Left lung (tissue), 10 donors: Measurements from ENCODE around the gene PLCB3. TPM values are rescaled to one million over a fixed set of nuclear protein-coding genes. Genes with fewer than 3 reads are reported as not detected.

Experiments used
- ATAC-seq: fragments of 200-7000 bp; cut with Tn5 transposase; one replicate; pipeline ENCODE4 v1.9.1; 2020; ENCODE audit warnings: moderate library complexity
- DNase-seq, 4 donors: peaks; one replicate each; pipeline ENCODE4 v3.0.0-alpha.2; 2013 to 2020
- H3K27ac ChIP-seq, 2 donors: fragments of 200-600 bp; sonication (generic) in 1 of 2; one replicate each; pipeline versions ENCODE4 v1.5.0 to v1.8.0; 2020 to 2021
- H3K27me3 ChIP-seq, 2 donors: fragments of 200-600 bp; sonication (generic) in 1 of 2; one replicate each; pipeline versions ENCODE4 v1.5.0 to v1.8.0; 2020 to 2021
- H3K36me3 ChIP-seq, 2 donors: fragments of 200-600 bp; sonication (generic) in 1 of 2; one replicate each; pipeline versions ENCODE4 v1.5.0 to v1.8.0; 2020 to 2021
- H3K4me1 ChIP-seq, 2 donors: fragments of 200-600 bp; one replicate each; pipeline ENCODE4 v1.8.0; 2021
- H3K4me3 ChIP-seq, 2 donors: fragments of 200-600 bp; sonication (generic) in 1 of 2; one replicate each; pipeline versions ENCODE4 v1.5.0 to v1.8.0; 2020 to 2021; ENCODE audit warnings: mild to moderate bottlenecking in 1 of 2
- H3K9me3 ChIP-seq, 2 donors: fragments of 200-600 bp; sonication (generic) in 1 of 2; one replicate each; pipeline versions ENCODE4 v1.5.0 to v1.8.0; 2020 to 2021
- intact Hi-C, 2 donors: fragments of 100-400 bp; cut with DNase I; formaldehyde crosslinking; loops; one replicate each; pipeline versions ENCODE4 v1.11.2 to v1.14.2; 2022
- polyA plus RNA-seq, 6 donors: library from polyadenylated mRNA; unstranded; fragments of 120-200 nt; gene quantifications; one replicate each; pipeline ENCODE4 v1.2.1, GENCODE V29; 2013; ENCODE audit not compliant: insufficient read length in 6 of 6
- total RNA-seq, 2 donors: library from RNA; stranded (reverse); fragmentation: NEBNext Ultra II Directional; extraction: Animal tissue kit (Norgen Biotek cat#: 25700); gene quantifications; one replicate each; pipeline ENCODE4 v1.2.1, GENCODE V29; 2021
- TF ChIP-seq, protein P1 (sequence below), 2 donors: fragments of 200-600 bp; sonication (generic) in 1 of 2; IDR thresholded peaks; one replicate each; pipeline versions ENCODE4 v1.5.0 to v1.8.0; 2021; ENCODE audit warnings: antibody characterized with exemption in 2 of 2
- donor health status: DM: no; HTN: yes; CAD: no.
- donor health status: DM: no; HTN: no; CAD: no.

Gene PLCB3
- total and polyA plus RNA-seq, 8 donors = 18.9 to 42.7 (median 21.9) TPM

DNA sequence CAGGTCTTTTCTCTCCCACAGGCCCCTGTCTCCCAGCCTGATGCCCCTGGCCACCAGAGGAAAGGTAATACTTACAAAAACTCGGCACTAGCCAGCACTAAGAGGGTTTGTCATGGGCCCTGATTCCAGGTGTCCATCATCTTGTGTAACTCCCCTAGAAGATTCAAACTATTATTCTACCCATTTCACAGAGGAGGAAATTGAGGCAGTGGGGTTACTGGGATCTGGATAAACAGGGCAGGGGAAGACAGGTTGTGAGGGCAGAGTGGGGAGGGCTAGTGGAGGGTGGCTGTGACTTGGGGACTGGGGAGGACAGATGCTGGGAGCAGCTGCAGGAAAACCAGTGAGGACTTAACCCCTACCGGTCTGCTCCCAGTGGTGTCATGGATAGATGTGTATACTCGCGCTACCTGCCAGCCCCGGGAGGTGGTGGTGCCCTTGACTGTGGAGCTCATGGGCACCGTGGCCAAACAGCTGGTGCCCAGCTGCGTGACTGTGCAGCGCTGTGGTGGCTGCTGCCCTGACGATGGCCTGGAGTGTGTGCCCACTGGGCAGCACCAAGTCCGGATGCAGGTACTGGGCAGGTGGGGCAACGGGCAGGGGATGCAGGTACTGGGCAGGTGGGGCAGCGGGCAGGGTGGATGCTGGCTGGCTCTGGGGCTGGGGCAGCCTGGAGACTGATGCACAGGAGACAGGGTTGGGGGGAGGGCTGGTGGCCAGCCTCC lies 15.7 kb upstream of the PLCB3 start:
- Histone ChIP-seq H3K9me3 (no peaks in the 10 kb centered on the region), H3K27me3 (peaks cover 0 to 4% of the 10 kb centered on the region in 2 donors), H3K36me3 (peaks cover 0 to 14% of the 10 kb centered on the region in 2 donors), H3K4me3 (peak overlapping the region; percentile 65 to 76), H3K4me1 (peaks cover 15 to 83% of the 10 kb centered on the region in 2 donors), H3K27ac (peak overlapping the region; percentile 59 to 64)
- ATAC-seq (no peak), DNase-seq (peak in 1 of 4 donors; percentile 73)
- TF ChIP-seq, protein P1, sequence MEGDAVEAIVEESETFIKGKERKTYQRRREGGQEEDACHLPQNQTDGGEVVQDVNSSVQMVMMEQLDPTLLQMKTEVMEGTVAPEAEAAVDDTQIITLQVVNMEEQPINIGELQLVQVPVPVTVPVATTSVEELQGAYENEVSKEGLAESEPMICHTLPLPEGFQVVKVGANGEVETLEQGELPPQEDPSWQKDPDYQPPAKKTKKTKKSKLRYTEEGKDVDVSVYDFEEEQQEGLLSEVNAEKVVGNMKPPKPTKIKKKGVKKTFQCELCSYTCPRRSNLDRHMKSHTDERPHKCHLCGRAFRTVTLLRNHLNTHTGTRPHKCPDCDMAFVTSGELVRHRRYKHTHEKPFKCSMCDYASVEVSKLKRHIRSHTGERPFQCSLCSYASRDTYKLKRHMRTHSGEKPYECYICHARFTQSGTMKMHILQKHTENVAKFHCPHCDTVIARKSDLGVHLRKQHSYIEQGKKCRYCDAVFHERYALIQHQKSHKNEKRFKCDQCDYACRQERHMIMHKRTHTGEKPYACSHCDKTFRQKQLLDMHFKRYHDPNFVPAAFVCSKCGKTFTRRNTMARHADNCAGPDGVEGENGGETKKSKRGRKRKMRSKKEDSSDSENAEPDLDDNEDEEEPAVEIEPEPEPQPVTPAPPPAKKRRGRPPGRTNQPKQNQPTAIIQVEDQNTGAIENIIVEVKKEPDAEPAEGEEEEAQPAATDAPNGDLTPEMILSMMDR (IDR thresholded peaks at IDR 0.05) = no peak
- intact Hi-C loops = no loop called here

DNA sequence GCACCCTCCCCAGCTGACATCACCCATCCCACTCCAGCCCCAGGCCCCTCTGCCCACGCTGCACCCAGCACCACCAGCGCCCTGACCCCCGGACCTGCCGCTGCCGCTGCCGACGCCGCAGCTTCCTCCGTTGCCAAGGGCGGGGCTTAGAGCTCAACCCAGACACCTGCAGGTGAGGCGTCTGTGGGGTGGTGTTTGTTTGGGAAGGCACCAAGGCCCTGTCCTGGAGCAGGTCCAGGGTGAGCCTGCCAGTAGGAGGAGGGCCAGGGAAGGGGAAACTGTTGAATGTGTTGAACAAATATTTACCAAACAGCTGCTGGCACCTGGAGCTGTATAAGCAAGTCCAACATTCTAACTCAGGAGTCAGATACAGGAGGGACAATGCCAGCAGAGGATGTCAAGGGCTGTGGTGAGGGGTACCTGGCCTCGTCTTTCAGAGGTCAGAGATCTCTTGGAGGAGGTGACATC lies 13.8 kb upstream of the PLCB3 start:
- Histone ChIP-seq H3K9me3 (no peaks in the 10 kb centered on the region), H3K36me3 (peaks cover 0 to 14% of the 10 kb centered on the region in 2 donors), H3K4me3 (no peak overlapping the region), H3K27me3 (peaks cover 0 to 4% of the 10 kb centered on the region in 2 donors), H3K27ac (peak overlapping the region; percentile 6 to 33), H3K4me1 (peaks cover 16 to 74% of the 10 kb centered on the region in 2 donors)
- TF ChIP-seq, protein P1 (IDR thresholded peaks at IDR 0.05) = no peak
- peak; percentile 1 for ATAC-seq
- peak in 3 of 4 donors; percentile 74 to 87 (median 82) for DNase-seq
- intact Hi-C loops = no loop called here

DNA sequence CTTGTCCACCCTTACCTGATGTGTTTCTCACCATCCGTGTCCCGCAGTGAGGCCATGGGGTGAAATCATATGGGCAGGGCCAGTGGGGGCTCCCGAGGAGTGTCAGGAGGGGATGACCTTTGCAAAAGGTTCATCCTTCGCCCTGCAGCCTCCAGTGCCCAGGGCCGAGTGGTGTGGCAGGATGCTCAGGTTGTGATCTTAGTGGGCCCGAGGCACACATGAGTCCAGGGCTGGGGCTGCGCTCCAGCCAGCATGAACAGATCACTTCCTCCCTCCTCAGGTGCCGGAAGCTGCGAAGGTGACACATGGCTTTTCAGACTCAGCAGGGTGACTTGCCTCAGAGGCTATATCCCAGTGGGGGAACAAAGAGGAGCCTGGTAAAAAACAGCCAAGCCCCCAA lies 13.3 kb upstream of the PLCB3 start:
- peaks cover 22 to 80% of the 10 kb centered on the region in 2 donors for H3K4me1 ChIP-seq
- intact Hi-C loops = no loop called here
- peaks cover 0 to 4% of the 10 kb centered on the region in 2 donors for H3K27me3 ChIP-seq
- H3K27ac ChIP-seq = peak overlapping the region; percentile 33 to 98
- H3K9me3 ChIP-seq = no peaks in the 10 kb centered on the region
- no peak overlapping the region for H3K4me3 ChIP-seq
- no peak for ATAC-seq
- peaks cover 0 to 20% of the 10 kb centered on the region in 2 donors for H3K36me3 ChIP-seq
- peak in 1 of 4 donors; percentile 71 for DNase-seq
- TF ChIP-seq, protein P1 (IDR thresholded peaks at IDR 0.05) = no peak

DNA sequence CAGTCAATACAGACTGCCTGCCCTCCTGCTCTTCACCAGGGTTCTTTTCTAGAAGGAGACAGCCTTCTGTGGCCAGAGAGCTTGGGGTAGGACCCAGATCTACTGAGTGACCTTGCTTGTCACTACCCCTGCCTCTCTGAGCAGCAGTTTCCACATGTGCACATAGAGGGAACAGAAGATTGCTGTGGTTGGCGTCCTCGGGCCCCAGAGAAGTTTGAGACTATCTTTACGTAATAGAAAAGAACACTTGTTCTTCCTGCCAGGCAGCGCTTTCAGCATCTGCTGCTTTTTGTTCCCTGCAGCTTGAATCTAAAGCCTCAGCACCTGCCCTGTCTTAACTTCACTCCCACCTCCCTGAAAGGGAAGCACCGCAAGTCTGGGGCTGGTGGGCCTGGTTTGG lies 12.3 kb upstream of the PLCB3 start:
- peaks cover 0 to 2% of the 10 kb centered on the region in 2 donors for H3K27me3 ChIP-seq
- TF ChIP-seq, protein P1 (IDR thresholded peaks at IDR 0.05) = no peak
- ATAC-seq = no peak
- no peak for DNase-seq
- no peak overlapping the region for H3K4me3 ChIP-seq
- peaks cover 0 to 29% of the 10 kb centered on the region in 2 donors for H3K36me3 ChIP-seq
- intact Hi-C loops = no loop called here
- no peaks in the 10 kb centered on the region for H3K9me3 ChIP-seq
- H3K4me1 ChIP-seq = peaks cover 16 to 83% of the 10 kb centered on the region in 2 donors
- peak overlapping the region; percentile 26 to 98 for H3K27ac ChIP-seq

DNA sequence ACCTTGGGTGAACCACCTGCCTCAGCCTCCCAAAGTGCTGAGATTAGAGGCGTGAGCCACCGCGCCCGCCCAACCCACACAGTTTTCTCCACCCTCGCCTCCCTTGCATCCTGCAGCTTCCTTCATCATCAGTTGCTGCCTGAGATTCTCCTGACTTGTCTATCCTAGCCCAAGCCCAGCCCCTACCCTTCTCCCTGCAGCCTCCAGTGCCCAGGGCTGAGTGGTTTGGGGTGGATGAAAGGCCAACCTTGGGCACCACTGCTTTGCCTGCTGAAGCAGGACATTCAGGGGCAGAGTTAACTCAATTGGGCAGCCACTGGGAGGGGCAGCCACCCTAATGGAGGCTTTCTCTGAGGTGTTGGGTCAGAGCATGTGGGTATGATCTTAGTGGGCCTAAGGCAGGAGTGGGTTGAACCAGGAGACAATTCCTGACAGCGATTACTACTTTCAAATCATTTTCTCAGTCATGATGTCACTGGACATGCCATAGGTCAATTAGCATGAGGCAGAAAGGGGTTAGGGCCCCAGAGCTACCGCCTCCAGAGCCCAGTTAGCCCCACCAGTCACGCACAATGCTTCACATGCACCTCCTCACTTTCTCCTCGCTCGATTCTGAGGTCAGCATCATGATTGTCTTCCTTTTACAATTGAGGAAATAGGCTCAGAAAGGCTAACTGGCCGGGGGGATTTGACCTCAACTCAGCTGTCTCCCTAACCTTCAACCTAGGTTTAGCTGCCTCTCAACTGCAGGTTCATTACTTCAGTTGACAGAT lies 11.5 kb upstream of the PLCB3 start:
- ATAC-seq (no peak), DNase-seq (peak in 1 of 4 donors; percentile 42)
- Histone ChIP-seq H3K27ac (peak overlapping the region; percentile 98 to 100), H3K36me3 (peaks cover 0 to 34% of the 10 kb centered on the region in 2 donors), H3K4me1 (peaks cover 16 to 85% of the 10 kb centered on the region in 2 donors), H3K9me3 (no peaks in the 10 kb centered on the region), H3K27me3 (no peaks in the 10 kb centered on the region), H3K4me3 (peak overlapping the region in 1 of 2 donors; percentile 82)
- intact Hi-C loops = no loop called here
- TF ChIP-seq, protein P1 (IDR thresholded peaks at IDR 0.05) = no peak
